Measurements from ENCODE around the gene ATP7A.
"Not testable (repeated sequence)": the region's sequence is repeated elsewhere in the genome, so short reads cannot be mapped to it uniquely, and the experiment has no call there.

ATP7A gene

DNA sequence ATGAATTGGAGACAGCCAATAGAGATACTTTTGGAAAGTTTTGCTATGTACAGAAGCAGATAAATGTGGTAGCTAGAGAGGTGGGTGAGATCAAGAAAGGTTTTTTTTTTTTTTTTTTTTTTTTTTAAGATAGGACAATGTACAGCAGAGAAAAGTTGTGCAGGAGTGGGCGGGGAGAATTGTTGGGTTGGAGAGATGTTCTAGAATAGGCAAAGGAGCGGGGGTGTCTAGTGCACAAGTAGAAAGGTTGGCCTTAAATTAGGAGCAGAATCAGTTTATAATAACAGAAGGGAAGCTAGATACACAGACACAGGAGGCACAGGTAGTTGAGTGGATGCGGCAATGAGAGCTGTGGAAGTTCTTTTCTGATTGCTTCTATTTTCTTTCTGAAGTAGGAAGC is 127.4 kb downstream of the ATP7A start:
- Histone ChIP-seq H3K27ac (no peak overlapping the region), H3K4me3 (ENCODE audit: low read depth in 1 of 2, low read length in 1 of 2) (no peak overlapping the region), H3K4me1 (ENCODE audit: control insufficient read depth in 1 of 2, insufficient read depth in 1 of 2, low read depth in 1 of 2, low read length in 1 of 2) (no peaks in the 10 kb centered on the region), H3K36me3 (peaks cover 42% of the 10 kb centered on the region), H3K27me3 (no peaks in the 10 kb centered on the region), H3K9me3 (no peaks in the 10 kb centered on the region)
- TF ChIP-seq, protein P1, sequence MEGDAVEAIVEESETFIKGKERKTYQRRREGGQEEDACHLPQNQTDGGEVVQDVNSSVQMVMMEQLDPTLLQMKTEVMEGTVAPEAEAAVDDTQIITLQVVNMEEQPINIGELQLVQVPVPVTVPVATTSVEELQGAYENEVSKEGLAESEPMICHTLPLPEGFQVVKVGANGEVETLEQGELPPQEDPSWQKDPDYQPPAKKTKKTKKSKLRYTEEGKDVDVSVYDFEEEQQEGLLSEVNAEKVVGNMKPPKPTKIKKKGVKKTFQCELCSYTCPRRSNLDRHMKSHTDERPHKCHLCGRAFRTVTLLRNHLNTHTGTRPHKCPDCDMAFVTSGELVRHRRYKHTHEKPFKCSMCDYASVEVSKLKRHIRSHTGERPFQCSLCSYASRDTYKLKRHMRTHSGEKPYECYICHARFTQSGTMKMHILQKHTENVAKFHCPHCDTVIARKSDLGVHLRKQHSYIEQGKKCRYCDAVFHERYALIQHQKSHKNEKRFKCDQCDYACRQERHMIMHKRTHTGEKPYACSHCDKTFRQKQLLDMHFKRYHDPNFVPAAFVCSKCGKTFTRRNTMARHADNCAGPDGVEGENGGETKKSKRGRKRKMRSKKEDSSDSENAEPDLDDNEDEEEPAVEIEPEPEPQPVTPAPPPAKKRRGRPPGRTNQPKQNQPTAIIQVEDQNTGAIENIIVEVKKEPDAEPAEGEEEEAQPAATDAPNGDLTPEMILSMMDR (IDR thresholded peaks at IDR 0.05): no peak

DNA sequence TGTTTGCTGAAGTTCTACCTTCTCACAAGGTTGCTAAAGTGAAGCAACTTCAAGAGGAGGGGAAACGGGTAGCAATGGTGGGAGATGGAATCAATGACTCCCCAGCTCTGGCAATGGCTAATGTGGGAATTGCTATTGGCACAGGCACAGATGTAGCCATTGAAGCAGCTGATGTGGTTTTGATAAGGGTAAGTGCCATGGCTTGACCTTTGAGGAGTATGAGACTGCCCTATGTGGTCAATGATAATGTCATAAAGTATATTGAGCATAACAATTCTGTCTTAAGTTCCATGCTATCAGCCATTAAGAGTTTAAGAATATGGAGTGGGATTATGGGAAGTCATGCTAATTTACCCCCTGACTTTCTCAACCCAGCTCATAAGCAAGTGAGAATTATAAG is 132.1 kb downstream of the ATP7A start:
- peaks cover 61% of the 10 kb centered on the region for H3K36me3 ChIP-seq
- H3K27ac ChIP-seq: no peak overlapping the region
- H3K27me3 ChIP-seq: no peaks in the 10 kb centered on the region
- H3K4me1 ChIP-seq (ENCODE audit: control insufficient read depth in 1 of 2, insufficient read depth in 1 of 2, low read depth in 1 of 2, low read length in 1 of 2): no peaks in the 10 kb centered on the region
- H3K9me3 ChIP-seq: no peaks in the 10 kb centered on the region
- TF ChIP-seq, protein P1 (IDR thresholded peaks at IDR 0.05): no peak
- no peak overlapping the region for H3K4me3 ChIP-seq (ENCODE audit: low read depth in 1 of 2, low read length in 1 of 2)

DNA sequence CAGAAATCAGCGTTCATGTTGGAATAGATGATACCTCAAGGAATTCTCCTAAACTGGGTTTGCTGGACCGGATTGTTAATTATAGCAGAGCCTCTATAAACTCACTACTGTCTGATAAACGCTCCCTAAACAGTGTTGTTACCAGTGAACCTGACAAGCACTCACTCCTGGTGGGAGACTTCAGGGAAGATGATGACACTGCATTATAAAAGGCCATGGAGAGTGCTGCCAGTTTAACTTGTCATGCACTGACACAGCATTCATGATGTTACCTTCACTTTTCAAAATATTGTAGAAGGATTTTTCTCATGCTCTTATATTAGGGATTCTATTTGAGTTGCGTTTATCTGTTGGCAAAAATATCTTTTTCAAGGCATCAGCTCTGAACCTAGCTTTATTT is 135.9 kb downstream of the ATP7A start:
- no peak overlapping the region for H3K4me3 ChIP-seq (ENCODE audit: low read depth in 1 of 2, low read length in 1 of 2)
- H3K36me3 ChIP-seq: peaks cover 36% of the 10 kb centered on the region
- no peaks in the 10 kb centered on the region for H3K27me3 ChIP-seq
- no peaks in the 10 kb centered on the region for H3K9me3 ChIP-seq
- no peak overlapping the region for H3K27ac ChIP-seq
- no peaks in the 10 kb centered on the region for H3K4me1 ChIP-seq (ENCODE audit: control insufficient read depth in 1 of 2, insufficient read depth in 1 of 2, low read depth in 1 of 2, low read length in 1 of 2)
- TF ChIP-seq, protein P1 (IDR thresholded peaks at IDR 0.05): no peak

DNA sequence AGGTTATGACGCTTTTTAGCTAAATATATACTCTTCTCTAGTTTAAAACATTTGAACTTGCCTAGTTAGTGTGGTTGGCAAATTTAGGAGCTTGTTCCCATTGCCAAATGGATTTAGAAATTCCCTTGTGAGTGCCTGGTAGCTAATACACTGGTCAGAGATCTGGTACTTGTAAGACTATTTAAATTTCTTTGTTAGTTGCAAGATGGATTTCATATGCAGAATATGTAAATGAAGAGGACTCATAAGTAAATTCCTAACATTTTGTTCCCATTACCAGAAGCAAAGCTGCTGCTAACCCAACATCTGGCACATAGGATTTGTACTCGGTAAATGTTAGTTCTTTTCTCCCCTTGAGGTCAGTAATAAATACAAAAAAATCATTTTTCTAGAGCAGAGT is 137.6 kb downstream of the ATP7A start:
- Histone ChIP-seq H3K4me3 (ENCODE audit: low read depth in 1 of 2, low read length in 1 of 2) (no peak overlapping the region), H3K4me1 (ENCODE audit: control insufficient read depth in 1 of 2, insufficient read depth in 1 of 2, low read depth in 1 of 2, low read length in 1 of 2) (no peaks in the 10 kb centered on the region), H3K9me3 (no peaks in the 10 kb centered on the region), H3K36me3 (peaks cover 24% of the 10 kb centered on the region), H3K27me3 (no peaks in the 10 kb centered on the region), H3K27ac (no peak overlapping the region)
- TF ChIP-seq, protein P1 (IDR thresholded peaks at IDR 0.05): no peak

DNA sequence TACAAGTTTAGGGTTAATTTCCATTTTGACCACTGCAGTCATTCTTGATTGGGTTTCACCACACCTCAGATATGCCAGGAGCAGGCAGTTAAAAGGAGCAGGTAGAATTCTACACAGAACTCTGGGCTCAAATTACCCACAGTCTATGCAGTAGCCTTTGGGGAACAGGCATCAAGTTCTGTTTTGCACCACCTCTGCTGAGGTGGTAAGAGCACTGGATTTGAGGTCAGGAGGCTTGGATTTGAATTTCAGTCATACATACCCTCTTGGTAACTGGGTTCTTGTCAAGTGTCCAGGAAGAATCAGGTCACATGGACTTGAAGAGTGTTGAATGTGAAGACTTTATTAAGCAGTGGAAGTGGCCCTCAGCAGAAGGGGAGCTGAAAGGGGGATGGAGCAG is 153.2 kb downstream of the ATP7A start:
- Histone ChIP-seq H3K27me3 (no peaks in the 10 kb centered on the region), H3K27ac (no peak overlapping the region), H3K36me3 (no peaks in the 10 kb centered on the region), H3K4me1 (ENCODE audit: control insufficient read depth in 1 of 2, insufficient read depth in 1 of 2, low read depth in 1 of 2, low read length in 1 of 2) (no peaks in the 10 kb centered on the region), H3K4me3 (ENCODE audit: low read depth in 1 of 2, low read length in 1 of 2) (no peak overlapping the region), H3K9me3 (no peaks in the 10 kb centered on the region)
- TF ChIP-seq, protein P1 (IDR thresholded peaks at IDR 0.05): no peak

DNA sequence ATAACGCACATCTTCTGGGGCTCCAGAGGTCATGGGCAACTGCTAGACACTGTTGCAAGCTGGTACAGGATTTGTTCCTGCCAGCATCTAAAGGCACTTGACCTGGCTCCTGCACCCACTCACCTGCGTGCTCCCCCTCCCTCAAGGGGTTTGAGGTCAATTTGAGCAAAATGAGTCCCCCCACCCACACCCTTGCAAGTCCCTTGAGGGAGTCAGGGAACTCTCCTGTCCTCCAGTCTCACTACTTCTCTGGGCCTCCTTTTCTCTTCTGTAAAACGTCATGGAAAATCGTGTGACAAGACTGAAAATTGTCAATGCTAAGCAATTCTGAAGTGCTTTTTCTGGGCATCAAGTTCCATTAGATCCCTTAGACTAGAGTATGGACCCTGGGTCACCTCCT is 153.7 kb downstream of the ATP7A start:
- H3K27me3 ChIP-seq: no peaks in the 10 kb centered on the region
- H3K4me1 ChIP-seq (ENCODE audit: control insufficient read depth in 1 of 2, insufficient read depth in 1 of 2, low read depth in 1 of 2, low read length in 1 of 2): no peaks in the 10 kb centered on the region
- TF ChIP-seq, protein P1 (IDR thresholded peaks at IDR 0.05): no peak
- H3K9me3 ChIP-seq: no peaks in the 10 kb centered on the region
- H3K27ac ChIP-seq: no peak overlapping the region
- H3K4me3 ChIP-seq (ENCODE audit: low read depth in 1 of 2, low read length in 1 of 2): no peak overlapping the region
- no peaks in the 10 kb centered on the region for H3K36me3 ChIP-seq

DNA sequence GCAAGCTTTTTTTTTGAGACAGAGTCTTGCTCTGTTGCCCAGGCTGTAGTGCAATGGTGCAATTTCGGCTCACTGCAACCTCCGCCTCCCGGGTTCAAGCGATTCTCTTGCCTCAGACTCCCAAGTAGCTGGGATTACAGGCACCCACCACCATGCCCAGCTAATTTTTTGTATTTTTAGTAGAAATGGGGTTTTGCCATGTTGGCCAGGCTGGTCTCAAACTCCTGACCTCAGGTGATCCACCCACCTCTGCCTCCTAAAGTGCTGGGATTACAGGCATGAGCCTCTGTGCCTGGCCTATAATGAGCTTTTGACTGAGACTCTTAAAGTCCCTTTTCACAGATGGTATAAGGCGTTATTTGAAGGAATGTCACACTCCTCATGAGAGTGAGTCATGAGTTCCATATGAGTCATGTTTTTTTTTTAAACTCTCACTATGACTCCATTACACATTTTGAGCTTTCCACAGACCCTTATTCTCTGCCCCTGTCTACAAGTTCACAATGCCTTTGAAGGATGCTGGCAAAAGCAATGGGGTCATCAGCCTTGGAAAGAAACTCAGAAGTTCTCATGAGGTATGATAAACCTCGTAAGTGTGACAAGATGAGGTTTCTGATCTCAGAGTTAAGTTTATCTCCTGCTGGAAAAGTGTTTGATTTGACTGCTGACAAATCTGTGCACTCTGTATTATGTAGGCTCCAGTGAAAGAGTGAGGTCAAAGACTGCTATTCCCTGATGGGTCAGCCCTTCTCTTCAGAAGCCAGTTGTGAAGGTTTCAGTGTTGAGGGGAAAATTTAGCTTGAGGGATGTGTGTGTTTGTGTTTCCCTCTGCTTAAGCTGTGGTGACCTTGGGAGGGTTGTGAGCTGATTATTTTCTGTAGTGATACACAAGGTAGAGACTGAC is 154.5 kb downstream of the ATP7A start:
- H3K27ac ChIP-seq; H3K4me1 ChIP-seq (ENCODE audit: control insufficient read depth in 1 of 2, insufficient read depth in 1 of 2, low read depth in 1 of 2, low read length in 1 of 2); H3K9me3 ChIP-seq; H3K27me3 ChIP-seq; H3K36me3 ChIP-seq; H3K4me3 ChIP-seq (ENCODE audit: low read depth in 1 of 2, low read length in 1 of 2): not testable (repeated sequence)
